K562 (cell line): Measurements from ENCODE around the gene PPP4R3B. TPM values are rescaled to one million over a fixed set of nuclear protein-coding genes. Genes with fewer than 3 reads are reported as not detected.

Experiments used
- BDP1 ChIP-seq: IDR thresholded peaks from 3 replicates; pipeline ENCODE4 v1.6.1; 2011; ENCODE audit not compliant: insufficient read length, insufficient read depth
- ETV5 ChIP-seq: sonication (generic); formaldehyde crosslinking; IDR thresholded peaks from 2 replicates; pipeline ENCODE4 v1.4.0; 2020; ENCODE audit warnings: low read depth, mild to moderate bottlenecking, missing genetic modification reagents
- FOS ChIP-seq: IDR thresholded peaks from 3 replicates; pipeline ENCODE4 v1.6.1; 2011; ENCODE audit not compliant: insufficient read length; ENCODE audit errors: extremely low read depth
- KLF6 ChIP-seq: fragments of 250-450 bp; sonication (Bioruptor Pico); IDR thresholded peaks from 2 replicates; pipeline ENCODE4 v1.4.0; 2020; ENCODE audit warnings: mild to moderate bottlenecking, moderate library complexity, borderline replicate concordance
- MYBL2 ChIP-seq, 2 experiments: fragments of 450-650 bp in 1 of 2; sonication (generic) in 1 of 2; formaldehyde crosslinking in 1 of 2; IDR thresholded peaks; 2 replicates each; pipeline versions ENCODE4 v1.6.1 to v1.8.1; 2017 to 2022; ENCODE audit warnings: borderline replicate concordance in 1 of 2, inconsistent platforms in 1 of 2, low read depth in 1 of 2, mild to moderate bottlenecking in 1 of 2, missing genetic modification reagents in 1 of 2, moderate library complexity in 1 of 2
- PHF20 ChIP-seq: fragments of 450-650 bp; IDR thresholded peaks from 2 replicates; pipeline ENCODE4 v1.6.1; 2018; ENCODE audit not compliant: partially characterized antibody
- ZNF140 ChIP-seq: fragments of 250-450 bp; sonication (Bioruptor Pico); IDR thresholded peaks from 2 replicates; pipeline ENCODE4 v1.8.0; 2021; ENCODE audit warnings: moderate library complexity, mild to moderate bottlenecking, inconsistent platforms
- polyA plus RNA-seq, 8 experiments: library from polyadenylated mRNA; depleted of rRNA in 4 of 8; stranded (reverse) in 5 of 8; unstranded in 3 of 8; fragments of >200 nt; fragmentation: Nextera tagmentation in 2 of 8; fragmentation: Illumina TruSeq in 1 of 8; extraction: Ambion mirVana in 2 of 8; extraction: Trizol in 1 of 8; gene quantifications; 2 replicates each; pipeline versions ENCODE4 v1.2.1 to v1.2.3, GENCODE V29; 2011 to 2014; ENCODE audit warnings: inconsistent platforms in 1 of 8, missing spikeins in 1 of 8
- total RNA-seq, 7 experiments: library from RNA; depleted of rRNA in 6 of 7; stranded (reverse); fragments of >200 nt in 6 of 7; fragmentation: Illumina TruSeq in 2 of 7; extraction: Trizol in 2 of 7; gene quantifications; 2 replicates each; pipeline versions ENCODE4 v1.2.1 to v1.2.3, GENCODE V29; 2011 to 2021; ENCODE audit warnings: low replicate concordance in 1 of 7
- TF ChIP-seq, protein P1 (sequence below): fragments of 150-350 bp; conservative IDR thresholded peaks from 2 replicates; pipeline ENCODE4 v1.6.1; 2014; ENCODE audit warnings: low read length
- TF ChIP-seq, protein P2 (sequence below): fragments of 200-800 bp; sonication (Bioruptor generic); IDR thresholded peaks from 2 replicates; pipeline ENCODE4 v1.6.1; 2016; ENCODE audit warnings: missing genetic modification characterization, missing compliant biosample characterization
- TF ChIP-seq, protein P3 (sequence below): fragments of 250-450 bp; sonication (Bioruptor Pico); IDR thresholded peaks from 2 replicates; pipeline ENCODE4 v1.5.0; 2021
- TF ChIP-seq, protein P4 (sequence below): fragments of 450-650 bp; IDR thresholded peaks from 2 replicates; pipeline ENCODE4 v1.7.0; 2016; ENCODE audit warnings: borderline replicate concordance
- TF ChIP-seq, protein P5 (sequence below): fragments of 250-450 bp; sonication (Bioruptor Pico); IDR thresholded peaks from 2 replicates; pipeline ENCODE4 v1.8.0; 2022; ENCODE audit warnings: moderate library complexity, mild to moderate bottlenecking, inconsistent platforms

Gene PPP4R3B
- total and polyA plus RNA-seq, 9 of the 15 experiments (the other 6 are each of a cell fraction or from before 2014, with no cell fraction given), result 13.2 to 59.2 (median 41.9) TPM

DNA sequence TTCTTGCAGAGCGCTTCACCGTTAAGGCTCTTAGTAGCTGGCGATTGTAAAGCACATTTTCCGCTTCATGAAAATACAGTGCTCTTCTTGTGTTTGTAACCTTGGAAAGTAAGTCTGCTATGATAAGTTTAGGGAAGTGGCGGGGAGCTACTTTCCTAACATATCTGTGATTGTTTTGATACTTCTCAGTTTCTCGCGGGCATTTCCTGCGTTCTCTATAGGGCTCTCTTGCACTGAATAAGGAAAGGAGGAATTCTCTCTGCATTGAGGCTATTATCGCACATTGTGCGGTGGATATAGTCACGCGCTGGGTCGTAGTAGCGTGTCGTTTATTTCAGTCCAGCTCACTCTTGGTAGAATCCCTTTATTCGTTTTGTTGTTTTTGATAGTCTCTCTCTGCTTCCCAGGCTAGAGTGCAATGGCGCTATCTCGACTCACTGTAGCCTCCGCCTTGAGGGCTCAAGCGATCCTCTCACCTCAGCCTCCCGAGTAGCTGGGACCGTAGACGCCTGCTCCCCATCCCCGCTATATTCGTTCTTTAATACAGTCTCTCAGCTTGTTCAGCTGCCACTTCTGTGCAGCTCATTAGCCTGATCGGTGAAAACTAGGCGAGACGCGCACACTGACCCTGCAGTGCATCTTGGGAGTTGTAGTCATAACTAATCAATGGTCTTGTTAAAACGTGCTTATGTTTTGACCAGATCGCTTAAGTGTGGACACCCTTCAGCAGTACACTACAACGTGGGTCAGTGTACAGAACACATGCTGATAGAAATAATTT is 1.0 kb upstream of the PPP4R3B start (continued):
- TF ChIP-seq, protein P1, sequence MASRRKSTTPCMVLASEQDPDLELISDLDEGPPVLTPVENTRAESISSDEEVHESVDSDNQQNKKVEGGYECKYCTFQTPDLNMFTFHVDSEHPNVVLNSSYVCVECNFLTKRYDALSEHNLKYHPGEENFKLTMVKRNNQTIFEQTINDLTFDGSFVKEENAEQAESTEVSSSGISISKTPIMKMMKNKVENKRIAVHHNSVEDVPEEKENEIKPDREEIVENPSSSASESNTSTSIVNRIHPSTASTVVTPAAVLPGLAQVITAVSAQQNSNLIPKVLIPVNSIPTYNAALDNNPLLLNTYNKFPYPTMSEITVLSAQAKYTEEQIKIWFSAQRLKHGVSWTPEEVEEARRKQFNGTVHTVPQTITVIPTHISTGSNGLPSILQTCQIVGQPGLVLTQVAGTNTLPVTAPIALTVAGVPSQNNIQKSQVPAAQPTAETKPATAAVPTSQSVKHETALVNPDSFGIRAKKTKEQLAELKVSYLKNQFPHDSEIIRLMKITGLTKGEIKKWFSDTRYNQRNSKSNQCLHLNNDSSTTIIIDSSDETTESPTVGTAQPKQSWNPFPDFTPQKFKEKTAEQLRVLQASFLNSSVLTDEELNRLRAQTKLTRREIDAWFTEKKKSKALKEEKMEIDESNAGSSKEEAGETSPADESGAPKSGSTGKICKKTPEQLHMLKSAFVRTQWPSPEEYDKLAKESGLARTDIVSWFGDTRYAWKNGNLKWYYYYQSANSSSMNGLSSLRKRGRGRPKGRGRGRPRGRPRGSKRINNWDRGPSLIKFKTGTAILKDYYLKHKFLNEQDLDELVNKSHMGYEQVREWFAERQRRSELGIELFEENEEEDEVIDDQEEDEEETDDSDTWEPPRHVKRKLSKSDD, result no peak
- TF ChIP-seq, protein P2, sequence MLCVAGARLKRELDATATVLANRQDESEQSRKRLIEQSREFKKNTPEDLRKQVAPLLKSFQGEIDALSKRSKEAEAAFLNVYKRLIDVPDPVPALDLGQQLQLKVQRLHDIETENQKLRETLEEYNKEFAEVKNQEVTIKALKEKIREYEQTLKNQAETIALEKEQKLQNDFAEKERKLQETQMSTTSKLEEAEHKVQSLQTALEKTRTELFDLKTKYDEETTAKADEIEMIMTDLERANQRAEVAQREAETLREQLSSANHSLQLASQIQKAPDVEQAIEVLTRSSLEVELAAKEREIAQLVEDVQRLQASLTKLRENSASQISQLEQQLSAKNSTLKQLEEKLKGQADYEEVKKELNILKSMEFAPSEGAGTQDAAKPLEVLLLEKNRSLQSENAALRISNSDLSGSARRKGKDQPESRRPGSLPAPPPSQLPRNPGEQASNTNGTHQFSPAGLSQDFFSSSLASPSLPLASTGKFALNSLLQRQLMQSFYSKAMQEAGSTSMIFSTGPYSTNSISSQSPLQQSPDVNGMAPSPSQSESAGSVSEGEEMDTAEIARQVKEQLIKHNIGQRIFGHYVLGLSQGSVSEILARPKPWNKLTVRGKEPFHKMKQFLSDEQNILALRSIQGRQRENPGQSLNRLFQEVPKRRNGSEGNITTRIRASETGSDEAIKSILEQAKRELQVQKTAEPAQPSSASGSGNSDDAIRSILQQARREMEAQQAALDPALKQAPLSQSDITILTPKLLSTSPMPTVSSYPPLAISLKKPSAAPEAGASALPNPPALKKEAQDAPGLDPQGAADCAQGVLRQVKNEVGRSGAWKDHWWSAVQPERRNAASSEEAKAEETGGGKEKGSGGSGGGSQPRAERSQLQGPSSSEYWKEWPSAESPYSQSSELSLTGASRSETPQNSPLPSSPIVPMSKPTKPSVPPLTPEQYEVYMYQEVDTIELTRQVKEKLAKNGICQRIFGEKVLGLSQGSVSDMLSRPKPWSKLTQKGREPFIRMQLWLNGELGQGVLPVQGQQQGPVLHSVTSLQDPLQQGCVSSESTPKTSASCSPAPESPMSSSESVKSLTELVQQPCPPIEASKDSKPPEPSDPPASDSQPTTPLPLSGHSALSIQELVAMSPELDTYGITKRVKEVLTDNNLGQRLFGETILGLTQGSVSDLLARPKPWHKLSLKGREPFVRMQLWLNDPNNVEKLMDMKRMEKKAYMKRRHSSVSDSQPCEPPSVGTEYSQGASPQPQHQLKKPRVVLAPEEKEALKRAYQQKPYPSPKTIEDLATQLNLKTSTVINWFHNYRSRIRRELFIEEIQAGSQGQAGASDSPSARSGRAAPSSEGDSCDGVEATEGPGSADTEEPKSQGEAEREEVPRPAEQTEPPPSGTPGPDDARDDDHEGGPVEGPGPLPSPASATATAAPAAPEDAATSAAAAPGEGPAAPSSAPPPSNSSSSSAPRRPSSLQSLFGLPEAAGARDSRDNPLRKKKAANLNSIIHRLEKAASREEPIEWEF (CRISPR knock-in tag), result no peak
- no peak for TF ChIP-seq BDP1
- no peak for TF ChIP-seq PHF20
- TF ChIP-seq MYBL2 (IDR thresholded peaks at IDR 0.05; ENCODE audit: low read depth), result no peak
- TF ChIP-seq MYBL2 (CRISPR knock-in tag; IDR thresholded peaks at IDR 0.05; ENCODE audit: borderline replicate concordance), result no peak
- TF ChIP-seq FOS, result no peak
- TF ChIP-seq, protein P3, sequence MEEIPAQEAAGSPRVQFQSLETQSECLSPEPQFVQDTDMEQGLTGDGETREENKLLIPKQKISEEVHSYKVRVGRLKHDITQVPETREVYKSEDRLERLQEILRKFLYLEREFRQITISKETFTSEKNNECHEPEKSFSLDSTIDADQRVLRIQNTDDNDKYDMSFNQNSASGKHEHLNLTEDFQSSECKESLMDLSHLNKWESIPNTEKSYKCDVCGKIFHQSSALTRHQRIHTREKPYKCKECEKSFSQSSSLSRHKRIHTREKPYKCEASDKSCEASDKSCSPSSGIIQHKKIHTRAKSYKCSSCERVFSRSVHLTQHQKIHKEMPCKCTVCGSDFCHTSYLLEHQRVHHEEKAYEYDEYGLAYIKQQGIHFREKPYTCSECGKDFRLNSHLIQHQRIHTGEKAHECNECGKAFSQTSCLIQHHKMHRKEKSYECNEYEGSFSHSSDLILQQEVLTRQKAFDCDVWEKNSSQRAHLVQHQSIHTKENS, result no peak
- TF ChIP-seq, protein P4, sequence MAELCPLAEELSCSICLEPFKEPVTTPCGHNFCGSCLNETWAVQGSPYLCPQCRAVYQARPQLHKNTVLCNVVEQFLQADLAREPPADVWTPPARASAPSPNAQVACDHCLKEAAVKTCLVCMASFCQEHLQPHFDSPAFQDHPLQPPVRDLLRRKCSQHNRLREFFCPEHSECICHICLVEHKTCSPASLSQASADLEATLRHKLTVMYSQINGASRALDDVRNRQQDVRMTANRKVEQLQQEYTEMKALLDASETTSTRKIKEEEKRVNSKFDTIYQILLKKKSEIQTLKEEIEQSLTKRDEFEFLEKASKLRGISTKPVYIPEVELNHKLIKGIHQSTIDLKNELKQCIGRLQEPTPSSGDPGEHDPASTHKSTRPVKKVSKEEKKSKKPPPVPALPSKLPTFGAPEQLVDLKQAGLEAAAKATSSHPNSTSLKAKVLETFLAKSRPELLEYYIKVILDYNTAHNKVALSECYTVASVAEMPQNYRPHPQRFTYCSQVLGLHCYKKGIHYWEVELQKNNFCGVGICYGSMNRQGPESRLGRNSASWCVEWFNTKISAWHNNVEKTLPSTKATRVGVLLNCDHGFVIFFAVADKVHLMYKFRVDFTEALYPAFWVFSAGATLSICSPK, result no peak
- TF ChIP-seq, protein P5, sequence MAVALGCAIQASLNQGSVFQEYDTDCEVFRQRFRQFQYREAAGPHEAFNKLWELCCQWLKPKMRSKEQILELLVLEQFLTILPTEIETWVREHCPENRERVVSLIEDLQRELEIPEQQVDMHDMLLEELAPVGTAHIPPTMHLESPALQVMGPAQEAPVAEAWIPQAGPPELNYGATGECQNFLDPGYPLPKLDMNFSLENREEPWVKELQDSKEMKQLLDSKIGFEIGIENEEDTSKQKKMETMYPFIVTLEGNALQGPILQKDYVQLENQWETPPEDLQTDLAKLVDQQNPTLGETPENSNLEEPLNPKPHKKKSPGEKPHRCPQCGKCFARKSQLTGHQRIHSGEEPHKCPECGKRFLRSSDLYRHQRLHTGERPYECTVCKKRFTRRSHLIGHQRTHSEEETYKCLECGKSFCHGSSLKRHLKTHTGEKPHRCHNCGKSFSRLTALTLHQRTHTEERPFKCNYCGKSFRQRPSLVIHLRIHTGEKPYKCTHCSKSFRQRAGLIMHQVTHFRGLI (CRISPR knock-in tag), result no peak
- no peak for TF ChIP-seq KLF6
- no peak for TF ChIP-seq ZNF140 (CRISPR knock-in tag)
- no peak for TF ChIP-seq ETV5 (CRISPR knock-in tag)
